ENCODE data around the gene PTTG1IP. TPM values are rescaled to one million over a fixed set of nuclear protein-coding genes. Genes with fewer than 3 reads are reported as not detected.
"Not testable (repeated sequence)": the region's sequence is repeated elsewhere in the genome, so short reads cannot be mapped to it uniquely, and the experiment has no call there.

The PTTG1IP gene
- total RNA-seq, 1 donor from 2014 or later: 256 TPM

DNA sequence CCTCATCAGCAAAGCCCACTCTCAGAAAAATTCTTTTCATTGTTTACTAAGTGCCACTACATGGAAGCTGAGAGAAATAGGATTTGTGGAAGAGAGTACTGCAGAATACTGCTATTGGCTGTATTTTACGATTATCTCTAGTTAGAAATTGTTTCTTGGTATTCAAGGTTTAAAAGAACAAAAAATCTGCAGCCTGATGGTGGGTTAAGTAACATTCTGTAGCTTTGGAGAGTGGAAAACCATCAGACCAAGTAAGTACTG is 27.3 kb downstream of the PTTG1IP start:
- no peak for DNase-seq (ENCODE audit: low read depth in 2 of 2)

DNA sequence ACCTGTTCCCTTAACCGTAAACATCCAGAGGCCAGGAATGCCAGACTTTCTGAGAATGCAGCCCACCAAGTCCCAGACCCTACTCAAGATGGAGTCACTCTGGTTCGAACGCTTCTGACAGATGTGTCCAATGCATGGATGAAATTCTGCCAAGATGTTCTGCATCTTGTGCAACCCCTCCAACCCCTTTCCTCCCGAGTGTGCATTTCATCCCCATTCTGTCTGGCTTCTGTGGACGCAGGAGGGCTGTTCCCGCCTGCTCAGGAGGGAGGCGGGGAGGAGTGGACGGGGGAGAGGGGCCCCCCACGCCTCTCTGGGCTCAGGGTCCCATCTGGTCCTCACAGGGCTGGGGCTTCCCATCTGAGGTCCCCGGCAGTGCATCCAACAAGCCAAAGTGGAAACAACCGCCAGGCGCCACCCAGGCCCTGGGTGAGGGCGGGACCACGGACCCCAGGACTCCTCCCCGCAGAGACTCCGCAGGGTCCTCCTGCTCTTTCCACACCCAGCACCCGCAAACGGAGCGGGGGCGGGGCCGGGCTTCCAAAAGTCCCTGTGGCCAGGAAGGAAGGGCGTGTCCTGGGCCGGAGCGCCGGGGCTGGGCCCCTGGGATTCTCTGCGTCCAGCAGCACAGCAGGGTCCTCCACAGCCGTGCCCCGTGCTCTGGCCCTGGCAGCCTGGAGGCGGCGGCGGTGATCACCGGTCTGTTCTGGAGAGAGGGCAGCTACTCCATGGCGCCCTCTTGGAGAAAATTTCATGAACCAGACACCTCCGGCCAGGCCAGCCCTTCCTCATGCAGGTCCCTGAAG is 27.9 kb downstream of the PTTG1IP start:
- peak; percentile 11 to 65 for DNase-seq (ENCODE audit: low read depth in 2 of 2)

DNA sequence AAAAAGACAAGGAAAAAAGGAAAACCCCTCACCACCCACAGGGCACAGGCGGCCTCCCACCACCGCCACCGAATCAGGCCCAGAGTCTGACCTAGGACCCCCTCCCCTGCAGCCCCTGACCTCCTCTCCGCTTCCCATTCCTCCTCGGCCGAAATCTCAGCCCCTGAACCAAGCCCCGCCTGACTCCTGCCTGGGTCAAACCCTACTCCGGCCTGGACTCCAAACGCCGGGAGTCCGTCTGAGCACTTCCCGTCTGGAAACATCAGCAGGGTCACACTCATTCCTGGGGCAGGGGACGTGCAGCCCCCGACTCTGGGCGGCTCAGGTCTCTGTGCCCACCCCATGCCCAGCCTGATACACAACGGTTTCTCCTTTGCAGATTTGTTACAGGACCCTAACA is 29.2 kb downstream of the PTTG1IP start:
- DNase-seq (ENCODE audit: low read depth in 2 of 2): no peak

DNA sequence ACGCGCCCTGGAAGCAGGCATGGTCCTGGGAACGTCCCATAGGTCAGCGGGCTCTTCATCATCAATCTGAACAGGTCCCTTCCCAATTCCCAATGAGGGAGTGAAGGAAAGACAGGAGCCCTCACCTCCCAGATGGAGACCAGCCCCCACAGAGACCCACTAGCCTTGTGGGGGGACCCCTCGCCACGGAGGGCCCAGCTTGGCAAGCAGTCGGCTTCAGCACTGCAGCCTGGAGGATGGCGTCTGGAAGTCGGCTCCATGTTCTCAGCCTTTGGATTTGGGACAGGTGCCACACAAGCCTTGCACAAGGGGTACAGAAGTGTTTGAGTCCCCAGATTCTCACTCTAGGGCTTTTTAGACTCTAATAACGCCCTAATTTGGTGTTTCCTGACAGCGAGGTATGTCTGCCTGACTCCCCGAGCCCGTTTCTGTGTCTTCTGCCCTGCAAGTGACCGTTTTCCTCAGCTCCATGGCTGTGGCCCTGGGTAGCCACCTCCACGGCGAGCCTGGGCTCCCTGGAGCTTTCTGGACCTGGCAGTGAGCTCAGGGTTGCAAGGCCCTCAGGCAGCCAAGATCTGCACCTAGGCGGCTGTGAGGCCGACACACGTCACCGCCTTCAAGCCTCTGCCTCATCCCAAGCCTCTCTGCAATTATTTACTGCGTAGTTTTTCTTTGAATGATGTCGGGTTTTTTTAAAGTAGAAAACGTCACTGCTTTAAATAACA is 30.6 kb downstream of the PTTG1IP start:
- DNase-seq (ENCODE audit: low read depth in 2 of 2): no peak

DNA sequence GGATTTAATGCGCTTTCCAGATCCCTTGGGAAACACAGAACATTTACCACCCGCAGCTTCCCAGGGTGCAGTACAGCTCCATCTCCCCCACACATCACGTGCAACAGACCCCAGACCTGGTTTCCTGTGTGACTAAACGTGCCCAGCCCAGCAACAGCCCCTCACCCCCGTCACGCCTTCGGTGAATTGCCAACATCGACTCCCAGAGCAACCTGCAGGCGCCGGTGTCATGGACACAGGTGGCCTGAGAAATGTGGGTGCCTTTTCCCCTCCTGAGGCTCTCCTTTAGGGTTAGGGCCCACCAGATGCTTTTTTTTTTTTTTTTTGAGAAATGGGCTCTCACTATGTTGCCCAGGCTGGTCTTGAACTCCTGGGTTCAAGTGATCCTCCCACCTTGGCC is 31.4 kb downstream of the PTTG1IP start:
- DNase-seq (ENCODE audit: low read depth in 2 of 2): no peak

DNA sequence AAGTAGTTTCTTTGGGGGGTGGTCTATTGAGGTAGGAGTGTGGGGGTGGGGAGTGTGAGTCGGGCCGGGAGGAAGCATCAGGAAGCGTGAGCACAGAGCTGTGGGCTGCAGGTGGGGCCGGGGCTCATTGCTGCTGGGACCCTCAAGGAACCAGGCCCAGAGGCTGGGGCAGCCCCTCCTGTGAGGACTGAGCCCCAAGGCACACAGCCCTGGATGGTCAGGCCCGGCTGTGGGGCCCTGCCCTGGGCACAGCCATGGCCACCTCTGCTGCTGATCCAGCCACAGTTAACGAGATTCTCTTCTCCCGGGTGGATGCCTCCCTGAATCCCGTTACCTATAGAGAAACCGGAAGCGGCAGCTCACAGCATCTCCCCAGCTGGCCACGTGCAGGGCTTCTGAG is 32.7 kb downstream of the PTTG1IP start:
- no peak for DNase-seq (ENCODE audit: low read depth in 2 of 2)

DNA sequence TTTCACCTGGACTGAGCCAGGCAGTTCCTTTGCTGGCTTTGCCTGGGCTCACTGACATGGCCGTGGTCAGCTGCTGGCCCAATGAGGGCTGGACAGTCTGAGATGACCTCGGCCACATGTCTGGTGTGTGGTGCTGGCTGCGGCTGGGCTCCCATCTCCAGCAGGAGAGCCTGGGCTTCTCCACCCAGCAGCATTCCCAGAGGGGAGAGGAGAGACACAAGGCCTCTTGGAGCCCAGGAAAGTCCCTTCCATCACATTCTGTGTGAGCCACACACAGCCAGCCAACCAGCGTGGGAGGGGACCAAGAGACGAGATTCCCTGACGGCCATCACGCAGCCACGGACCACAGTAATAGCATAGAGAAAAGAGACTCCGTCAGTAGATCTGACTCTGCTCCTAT is 34.5 kb downstream of the PTTG1IP start:
- DNase-seq (ENCODE audit: low read depth in 2 of 2): no peak

DNA sequence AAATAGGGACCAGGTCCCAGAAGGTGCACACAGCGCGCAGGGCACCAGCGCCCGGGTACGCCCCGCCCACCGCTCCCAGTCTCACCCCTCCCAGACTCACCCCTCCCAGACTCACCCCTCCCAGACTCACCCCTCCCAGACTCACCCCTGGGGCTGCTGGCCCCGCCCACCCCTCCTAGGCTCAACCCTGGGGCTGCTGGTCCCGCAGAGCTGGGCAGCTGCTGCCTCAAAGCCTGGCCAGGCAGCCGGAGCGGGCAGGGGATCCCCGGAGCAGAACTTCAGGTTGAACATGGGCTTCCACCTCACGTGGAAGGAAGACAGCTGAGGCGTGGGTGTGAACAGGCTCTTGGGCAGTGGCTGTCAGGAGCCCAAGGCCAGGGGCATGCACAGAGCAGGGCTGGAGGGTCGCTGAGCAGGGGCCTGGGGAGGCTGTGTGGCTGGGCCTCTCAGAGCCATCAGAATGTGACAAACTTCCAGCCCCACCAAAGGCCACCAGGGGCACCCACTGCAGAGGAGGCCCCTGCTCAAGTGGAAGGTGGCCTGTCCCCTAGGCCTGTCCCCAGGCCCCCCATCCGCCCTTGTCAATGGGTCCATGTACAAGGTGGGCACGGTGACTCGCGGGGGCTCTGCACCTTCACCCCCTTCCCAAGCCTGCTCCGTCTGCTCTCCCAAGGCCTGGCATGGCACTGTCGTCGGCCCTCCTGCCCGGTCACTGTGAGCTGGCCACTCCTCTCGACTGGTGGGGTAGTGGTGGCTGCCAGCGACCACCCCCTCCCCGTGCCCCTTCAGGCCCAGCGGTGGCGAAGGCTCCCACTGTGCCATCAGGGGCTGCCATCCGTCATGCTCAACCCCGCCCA is 35.2 kb downstream of the PTTG1IP start:
- DNase-seq (ENCODE audit: low read depth in 2 of 2): no peak

DNA sequence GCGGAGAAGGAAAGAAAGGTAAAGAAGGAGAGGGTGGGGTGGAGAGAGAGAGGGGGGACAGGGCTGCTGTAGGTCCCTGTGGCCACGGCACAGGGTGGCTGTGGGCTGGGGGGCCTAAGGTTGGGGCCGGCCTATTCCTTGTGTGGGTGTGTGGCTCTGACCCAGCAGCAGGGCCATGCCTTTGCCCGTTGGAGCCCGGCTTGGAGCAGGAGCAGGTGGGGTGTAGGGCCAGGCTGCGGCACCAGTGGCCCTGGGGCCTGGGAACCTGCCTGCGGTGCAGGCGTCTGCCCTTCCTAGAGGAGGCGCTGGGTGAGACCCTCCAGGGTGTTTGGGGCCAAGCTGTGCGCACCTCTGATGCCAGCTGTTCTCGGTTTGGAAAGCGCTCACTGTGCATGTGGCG is 36.0 kb downstream of the PTTG1IP start:
- DNase-seq (ENCODE audit: low read depth in 2 of 2): no peak

DNA sequence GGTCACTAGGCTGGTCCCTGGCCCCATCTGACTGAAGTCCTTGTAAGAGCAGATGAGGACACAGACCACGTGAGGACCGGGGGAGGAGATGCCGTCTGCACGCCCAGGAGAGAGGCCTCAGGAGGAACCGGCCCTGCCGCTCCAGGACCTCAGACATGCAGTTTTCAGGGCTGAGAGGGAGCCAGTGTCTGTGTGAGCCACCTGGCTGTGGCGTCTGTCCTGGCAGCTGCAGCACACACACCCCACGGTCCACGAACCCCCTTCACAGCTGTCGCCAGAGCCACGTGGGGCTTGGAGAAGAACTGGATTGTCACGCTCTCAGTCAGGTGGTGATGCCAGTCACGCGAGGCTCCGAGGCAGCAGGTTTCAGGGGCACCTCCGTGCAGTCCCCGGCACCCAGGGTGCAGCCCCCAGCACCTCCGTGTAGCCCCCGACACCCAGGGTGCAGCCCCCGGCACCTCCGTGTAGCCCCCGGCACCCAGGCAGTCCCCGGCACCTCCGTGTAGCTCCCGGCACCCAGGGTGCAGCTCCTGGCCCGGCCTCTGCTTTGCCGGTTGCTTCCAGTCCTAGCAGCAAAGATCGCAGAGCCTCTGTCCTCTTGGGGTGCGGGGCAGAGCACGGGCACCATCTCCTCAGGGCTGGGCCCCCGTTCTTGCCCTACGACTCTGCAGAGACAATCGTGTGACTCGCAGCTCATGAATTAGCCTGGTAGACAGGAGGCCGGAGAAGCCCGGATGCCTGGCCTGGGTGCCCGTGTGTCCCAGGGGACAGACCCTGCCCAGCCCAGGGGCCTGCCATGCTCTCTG is 36.6 kb downstream of the PTTG1IP start:
- no peak for DNase-seq (ENCODE audit: low read depth in 2 of 2)

DNA sequence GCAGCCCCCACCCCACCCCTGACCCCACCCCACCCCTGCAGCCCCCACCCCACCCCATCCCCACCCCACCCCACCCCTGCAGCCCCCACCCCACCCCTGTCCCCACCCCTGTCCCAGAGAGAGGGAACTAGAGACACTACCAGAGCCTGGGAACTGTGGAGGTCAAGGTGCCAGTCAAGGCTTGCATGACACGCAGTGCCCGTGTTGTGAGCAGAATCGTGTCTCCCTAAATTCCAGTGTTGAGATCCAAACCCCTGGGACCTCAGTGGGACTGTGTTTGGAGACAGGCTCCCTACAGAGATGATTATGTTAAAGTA is 37.2 kb downstream of the PTTG1IP start:
- DNase-seq (ENCODE audit: low read depth in 2 of 2): no peak

DNA sequence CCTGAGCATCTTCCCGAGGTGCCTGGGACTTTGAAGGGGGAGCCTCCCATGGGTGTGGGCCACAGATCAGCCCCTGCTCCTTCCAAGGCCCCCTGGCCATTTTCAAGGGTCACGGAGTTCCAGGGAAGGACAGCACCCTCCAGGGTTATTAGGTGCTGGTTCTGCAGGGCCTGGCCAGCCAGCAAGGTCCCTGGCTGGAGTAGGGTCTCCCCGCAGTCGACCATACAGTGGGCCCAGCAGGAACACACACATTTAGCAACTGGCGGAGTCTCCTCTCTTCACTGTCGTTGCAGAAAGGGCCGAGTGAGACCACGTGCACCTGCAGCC is 37.9 kb downstream of the PTTG1IP start:
- DNase-seq (ENCODE audit: low read depth in 2 of 2): no peak

DNA sequence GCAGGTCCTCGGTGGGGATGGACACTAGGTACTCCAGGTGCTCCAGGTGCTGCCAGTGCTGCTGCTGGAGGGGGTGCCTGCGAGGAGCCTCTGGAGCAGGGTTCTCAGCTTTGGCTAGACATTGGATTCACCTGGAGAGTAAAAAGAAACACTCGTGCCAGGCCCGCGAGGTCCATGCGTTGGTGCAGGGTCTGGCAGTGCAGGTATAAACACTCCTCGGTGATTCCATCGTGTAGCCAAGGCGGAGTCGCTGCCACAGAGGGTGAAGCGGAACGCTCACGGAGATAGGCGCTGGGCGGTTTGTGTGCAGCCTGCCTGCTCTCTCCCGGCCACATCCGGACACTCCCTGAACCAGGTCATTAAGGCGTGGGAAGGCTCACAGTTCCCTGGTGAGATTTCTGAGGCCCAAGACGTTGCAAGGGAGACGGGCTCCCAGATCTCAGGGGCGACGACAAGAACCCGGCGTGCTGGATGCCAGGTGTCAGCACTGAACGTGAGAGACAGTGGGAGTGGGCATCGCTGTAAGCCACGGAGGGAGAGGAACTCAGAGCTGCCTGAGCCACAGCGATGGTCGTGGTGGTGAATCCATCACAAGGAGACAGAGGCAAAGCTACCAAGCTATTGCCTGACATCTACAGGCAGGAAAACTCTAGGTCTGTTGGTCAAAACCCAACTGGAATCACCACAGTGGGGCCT is 38.4 kb downstream of the PTTG1IP start:
- no peak for DNase-seq (ENCODE audit: low read depth in 2 of 2)

DNA sequence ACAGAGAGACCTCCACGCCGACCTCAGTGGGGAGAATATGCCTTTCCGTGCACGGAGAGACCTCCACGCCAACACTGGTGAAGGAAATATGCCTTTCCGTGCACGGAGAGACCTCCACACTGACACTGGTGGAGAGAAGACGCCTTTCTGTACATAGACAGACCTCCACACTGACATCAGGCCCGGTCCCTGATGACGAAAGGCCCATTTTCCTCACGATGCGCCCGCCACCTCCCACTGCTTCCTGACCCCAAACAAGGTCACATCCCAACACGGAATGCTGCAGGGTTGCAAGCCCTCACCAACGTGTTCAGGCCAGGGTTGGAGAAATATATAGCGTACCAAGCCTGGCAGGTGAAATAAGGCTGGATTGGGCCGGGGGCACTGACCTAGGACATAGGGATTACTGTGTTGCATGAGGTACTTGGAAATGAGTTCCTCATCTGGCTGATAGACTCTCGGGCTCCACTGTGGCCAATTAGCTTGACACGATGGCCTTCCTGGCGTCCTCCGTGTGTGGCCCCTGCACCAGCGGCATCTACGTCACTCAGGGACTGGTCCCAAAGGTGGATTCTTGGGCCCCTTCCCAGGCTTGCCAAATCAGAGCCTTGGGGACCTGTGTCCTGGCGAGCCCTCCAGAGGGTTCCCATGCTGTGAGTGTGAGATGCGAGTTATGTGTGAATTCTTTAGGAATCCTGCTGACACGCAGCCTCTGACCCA is 39.1 kb downstream of the PTTG1IP start:
- no peak for DNase-seq (ENCODE audit: low read depth in 2 of 2)

DNA sequence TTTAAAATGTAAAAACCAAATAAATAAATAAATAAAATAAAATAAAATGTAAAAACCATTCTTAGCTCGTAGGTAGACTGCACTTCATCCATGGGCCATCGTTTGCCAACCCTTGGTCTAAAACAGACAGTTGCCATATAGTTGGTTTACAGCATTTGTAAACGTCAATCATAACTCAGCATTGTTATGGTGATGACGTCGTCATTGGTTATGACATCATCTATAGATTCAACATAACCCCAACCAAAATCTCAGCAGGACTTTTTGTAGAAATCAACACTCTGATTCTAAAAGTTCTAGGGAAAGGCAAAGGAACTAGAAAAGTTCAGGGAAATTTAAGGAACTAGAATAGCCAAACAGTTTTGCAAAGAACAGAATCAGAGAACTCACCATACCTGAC is 39.8 kb downstream of the PTTG1IP start:
- no peak for DNase-seq (ENCODE audit: low read depth in 2 of 2)

DNA sequence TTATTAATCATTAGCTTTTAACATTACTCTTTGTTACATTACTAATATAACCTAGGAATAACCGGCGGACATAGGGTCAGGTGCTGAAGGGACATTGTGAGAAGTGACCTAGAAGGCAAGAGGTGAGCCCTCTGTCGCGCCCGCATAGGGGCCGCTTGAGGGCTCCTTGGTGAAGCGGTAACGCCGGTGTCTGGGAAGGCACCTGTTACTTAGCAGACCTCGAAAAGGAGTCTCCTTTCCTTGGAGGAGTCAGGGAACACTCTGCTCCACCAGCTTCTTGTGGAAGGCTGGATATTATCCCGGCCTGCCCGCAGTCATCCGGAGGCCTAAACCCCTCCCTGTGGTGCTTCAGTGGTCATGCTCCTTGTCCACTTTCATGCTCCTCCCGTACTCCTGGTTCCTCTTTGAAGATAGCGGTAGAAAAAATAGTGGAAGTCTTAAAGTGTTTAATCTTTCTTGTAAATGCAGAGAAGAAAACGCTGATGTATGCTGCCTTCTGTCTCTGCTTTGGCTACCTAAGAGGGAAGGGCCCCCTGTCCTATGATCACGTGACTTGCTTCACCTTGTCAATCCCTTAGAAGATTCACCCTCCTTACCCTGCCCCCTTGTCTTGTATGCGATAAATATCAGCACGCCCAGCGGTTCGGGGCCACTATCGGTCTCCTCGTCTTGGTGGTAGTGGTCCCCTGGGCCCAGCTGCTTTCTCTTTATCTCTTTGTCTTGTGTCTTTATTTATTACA is 40.8 kb downstream of the PTTG1IP start:
- DNase-seq (ENCODE audit: low read depth in 2 of 2): not testable (repeated sequence)

DNA sequence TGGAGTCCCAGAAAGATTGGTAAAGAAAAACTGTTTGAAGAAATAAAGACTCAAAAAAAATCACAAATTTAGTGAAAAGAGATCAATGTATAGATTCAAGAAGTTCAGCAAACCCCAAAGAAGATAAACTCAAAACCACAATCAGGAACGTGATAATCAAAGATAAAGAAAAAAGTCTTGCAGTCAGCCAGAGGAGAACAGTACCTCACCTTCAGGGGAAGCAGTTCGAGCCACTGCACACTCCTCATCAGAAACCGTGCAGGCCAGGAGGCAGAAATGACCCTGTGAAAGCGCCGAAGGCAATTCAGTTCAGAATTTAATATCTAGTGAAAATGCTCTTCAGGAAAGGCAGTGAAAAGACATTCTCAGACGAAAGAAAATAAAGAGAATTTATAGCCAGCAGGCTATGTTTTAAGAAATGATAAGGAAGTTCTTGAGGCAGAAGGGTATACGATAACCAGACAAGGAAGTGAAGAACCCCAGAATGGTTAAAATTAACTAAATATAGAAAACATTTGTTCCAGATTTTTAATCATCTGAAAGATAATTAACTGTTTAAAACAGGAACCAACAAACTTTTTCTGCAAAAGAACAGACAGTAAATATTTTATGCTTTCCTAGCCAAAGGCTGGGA is 42.1 kb downstream of the PTTG1IP start:
- DNase-seq (ENCODE audit: low read depth in 2 of 2): no peak

DNA sequence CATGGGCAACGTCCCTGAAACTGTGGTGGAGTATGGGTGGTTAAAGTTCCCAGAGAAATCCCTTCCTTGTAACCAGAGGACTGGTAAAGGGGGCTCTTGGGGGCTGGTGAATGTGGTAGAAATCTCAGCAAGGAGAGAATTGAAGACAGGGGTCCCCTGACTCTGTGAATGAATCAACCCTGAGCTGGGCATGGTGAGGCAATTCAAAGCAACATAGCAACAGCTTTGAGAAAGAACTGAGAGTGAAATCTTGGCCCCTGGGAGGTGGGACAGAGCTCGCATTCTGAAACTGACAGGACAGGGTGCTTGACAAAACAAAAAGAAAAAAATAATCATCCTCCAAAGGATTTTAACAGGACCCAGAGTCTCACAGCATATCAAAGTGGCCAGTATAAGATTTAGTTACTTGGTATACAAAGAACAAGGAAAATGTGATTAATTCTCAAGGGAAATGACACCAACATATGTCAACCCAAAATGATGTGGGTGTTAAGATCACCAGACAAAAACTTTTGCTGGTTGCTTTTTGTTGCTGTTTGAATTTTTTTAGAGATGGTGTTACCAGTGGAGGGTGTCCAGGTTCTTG is 43.9 kb downstream of the PTTG1IP start:
- DNase-seq (ENCODE audit: low read depth in 2 of 2): no peak

Data from dermis microvascular lymphatic vessel endothelial cell (primary cell).